Measurements from ENCODE around the gene OSBP2.

DNA sequence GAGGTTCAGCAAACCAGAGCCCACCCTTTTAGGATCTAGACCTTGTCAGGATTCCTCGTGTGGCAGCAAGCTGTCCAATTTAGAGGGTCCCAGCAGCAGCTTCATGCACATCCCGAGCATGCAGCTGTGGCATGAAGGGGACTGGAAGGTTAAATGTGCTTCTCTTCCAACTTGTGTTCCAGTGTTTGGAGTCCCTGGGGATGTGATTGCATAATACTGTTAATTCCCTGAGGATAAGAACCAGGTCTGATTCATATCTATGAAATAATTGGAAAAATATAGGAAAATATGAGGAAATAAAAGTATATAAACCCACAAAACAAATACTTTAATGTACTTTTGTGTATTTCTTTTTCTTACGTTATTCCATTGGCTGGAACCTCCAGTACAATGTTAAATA, 143.4 kb downstream of the OSBP2 start:
- TF ChIP-seq, protein P1, sequence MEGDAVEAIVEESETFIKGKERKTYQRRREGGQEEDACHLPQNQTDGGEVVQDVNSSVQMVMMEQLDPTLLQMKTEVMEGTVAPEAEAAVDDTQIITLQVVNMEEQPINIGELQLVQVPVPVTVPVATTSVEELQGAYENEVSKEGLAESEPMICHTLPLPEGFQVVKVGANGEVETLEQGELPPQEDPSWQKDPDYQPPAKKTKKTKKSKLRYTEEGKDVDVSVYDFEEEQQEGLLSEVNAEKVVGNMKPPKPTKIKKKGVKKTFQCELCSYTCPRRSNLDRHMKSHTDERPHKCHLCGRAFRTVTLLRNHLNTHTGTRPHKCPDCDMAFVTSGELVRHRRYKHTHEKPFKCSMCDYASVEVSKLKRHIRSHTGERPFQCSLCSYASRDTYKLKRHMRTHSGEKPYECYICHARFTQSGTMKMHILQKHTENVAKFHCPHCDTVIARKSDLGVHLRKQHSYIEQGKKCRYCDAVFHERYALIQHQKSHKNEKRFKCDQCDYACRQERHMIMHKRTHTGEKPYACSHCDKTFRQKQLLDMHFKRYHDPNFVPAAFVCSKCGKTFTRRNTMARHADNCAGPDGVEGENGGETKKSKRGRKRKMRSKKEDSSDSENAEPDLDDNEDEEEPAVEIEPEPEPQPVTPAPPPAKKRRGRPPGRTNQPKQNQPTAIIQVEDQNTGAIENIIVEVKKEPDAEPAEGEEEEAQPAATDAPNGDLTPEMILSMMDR (IDR thresholded peaks at IDR 0.05; ENCODE audit: low read depth, low read length, poor library complexity, severe bottlenecking), result no peak
- no peak for TF ChIP-seq EZH2phosphoT487 (IDR thresholded peaks at IDR 0.05; ENCODE audit: borderline replicate concordance, low read length)
